T-helper 2 cell treated with Interferon-gamma antibody and Interleukin-4, amounts not matched to agents 5 μg/mL and 100 μg/mL, for 36 hours (primary cell): Measurements from ENCODE around the gene MXRA8.
"Not testable (repeated sequence)": the region's sequence is repeated elsewhere in the genome, so short reads cannot be mapped to it uniquely, and the experiment has no call there.

Source experiments
- DNase-seq: peaks from one replicate; pipeline ENCODE4 v3.0.0; 2021; ENCODE audit warnings: low spot score
- H3K27ac Mint-ChIP-seq: one replicate; pipeline ENCODE4 v1.8.0; 2021; ENCODE audit warnings: mild to moderate bottlenecking, mixed read lengths
- H3K27me3 Mint-ChIP-seq: one replicate; pipeline ENCODE4 v1.8.0; 2021; ENCODE audit warnings: low read depth, mixed read lengths
- H3K36me3 Mint-ChIP-seq: one replicate; pipeline ENCODE4 v1.8.0; 2021; ENCODE audit warnings: low read depth, mixed read lengths
- H3K4me1 Mint-ChIP-seq: one replicate; pipeline ENCODE4 v1.8.0; 2021; ENCODE audit warnings: low read depth, mixed read lengths
- H3K4me3 Mint-ChIP-seq: one replicate; pipeline ENCODE4 v1.8.0; 2022; ENCODE audit warnings: mild to moderate bottlenecking, moderate library complexity, mixed read lengths
- H3K9me3 Mint-ChIP-seq: one replicate; pipeline ENCODE4 v1.8.0; 2021; ENCODE audit warnings: mixed read lengths

Gene MXRA8

DNA sequence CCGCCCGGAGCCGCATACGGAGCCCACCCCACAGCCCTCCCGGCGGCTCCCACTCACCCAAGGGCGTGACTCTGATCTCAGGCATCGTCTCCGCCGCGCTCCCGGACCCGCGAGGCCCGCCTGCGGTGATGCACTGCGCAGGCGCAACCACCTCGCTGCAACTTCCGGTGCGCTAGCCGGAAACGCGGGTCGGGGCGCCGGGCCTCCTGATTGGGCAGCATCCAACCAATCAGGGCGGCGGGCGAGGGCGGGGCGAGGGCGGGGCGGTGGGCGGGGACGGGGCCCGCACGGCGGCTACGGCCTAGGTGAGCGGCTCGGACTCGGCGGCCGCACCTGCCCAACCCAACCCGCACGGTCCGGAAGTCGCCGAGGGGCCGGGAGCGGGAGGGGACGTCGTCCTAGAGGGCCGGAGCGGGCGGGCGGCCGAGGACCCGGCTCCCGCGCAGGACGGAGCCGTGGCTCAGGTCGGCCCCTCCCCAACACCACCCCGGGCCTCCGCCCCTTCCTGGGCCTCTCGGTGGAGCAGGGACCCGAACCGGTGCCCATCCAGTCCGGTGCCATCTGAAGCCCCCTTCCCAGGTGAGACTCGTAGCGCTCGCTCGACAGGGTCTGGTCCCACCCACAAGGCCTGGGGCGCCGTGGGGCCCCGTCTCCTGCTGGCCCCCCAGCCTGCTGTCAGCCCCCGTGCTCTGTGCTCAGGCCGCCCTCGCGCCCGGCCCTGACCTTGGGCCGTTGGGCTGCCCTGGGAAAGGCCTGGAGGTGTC lies 33.6 kb downstream of the MXRA8 start, which contains the start of the genes CPTP and INTS11:
Gene CPTP (plus strand): TSS at position 279 of the 764 bp plus-strand sequence. CDS start 2,109 bp downstream, outside the sequence.
Gene INTS11 (minus strand): TSS at position 137 of the 764 bp plus-strand sequence. CDS start 52 bp downstream, at position 85.
- H3K27ac Mint-ChIP-seq: peak within 1 kb of the TSS; percentile 90
- peak; percentile 95 for DNase-seq
- peak within 1 kb of the TSS; percentile 90 for H3K4me3 Mint-ChIP-seq
- no peaks in the 10 kb centered on the region for H3K27me3 Mint-ChIP-seq
- peaks cover under 1% of the 10 kb centered on the region for H3K9me3 Mint-ChIP-seq
- H3K4me1 Mint-ChIP-seq: peaks cover 22% of the 10 kb centered on the region
- no peaks in the 10 kb centered on the region for H3K36me3 Mint-ChIP-seq

DNA sequence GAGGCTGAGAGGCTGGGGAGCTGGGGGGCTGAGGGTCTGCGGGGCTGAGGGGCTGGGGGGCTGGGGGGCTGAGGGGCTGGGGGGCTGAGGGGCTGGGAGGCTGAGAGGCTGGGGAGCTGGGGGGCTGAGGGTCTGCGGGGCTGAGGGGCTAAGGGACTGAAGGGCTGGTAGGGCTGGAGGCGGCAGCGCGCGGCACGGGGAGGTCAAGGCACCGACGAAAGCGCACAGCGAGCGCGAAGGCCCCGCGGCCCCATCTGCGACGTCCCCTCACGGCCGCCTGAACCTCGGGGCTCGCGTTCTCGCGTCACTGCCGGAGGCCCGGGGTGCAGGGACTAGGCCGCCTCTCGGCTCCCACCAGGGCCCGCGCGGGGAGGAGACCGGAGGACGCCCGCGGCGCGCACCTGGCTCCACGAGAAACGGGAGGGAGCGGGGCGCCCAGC lies 34.3 kb downstream of the MXRA8 start:
- Mint-ChIP-seq H3K9me3 (no peaks in the 10 kb centered on the region), H3K4me3 (peak overlapping the region; percentile 74), H3K4me1 (peaks cover 22% of the 10 kb centered on the region), H3K27ac (peak overlapping the region; percentile 60), H3K36me3 (peaks cover 4% of the 10 kb centered on the region), H3K27me3 (no peaks in the 10 kb centered on the region)
- DNase-seq: no peak

- no peaks in the 10 kb centered on the region for H3K27me3 Mint-ChIP-seq
- no peak for DNase-seq
- H3K36me3 Mint-ChIP-seq: peaks cover 5% of the 10 kb centered on the region
- H3K27ac Mint-ChIP-seq: peak overlapping the region; percentile 78
- H3K4me1 Mint-ChIP-seq: peaks cover 22% of the 10 kb centered on the region
- H3K9me3 Mint-ChIP-seq: no peaks in the 10 kb centered on the region
- H3K4me3 Mint-ChIP-seq: peak overlapping the region; percentile 81
Measured at GRCh38 chr1:1322952-1323351, 35.4 kb downstream of the MXRA8 start.

DNA sequence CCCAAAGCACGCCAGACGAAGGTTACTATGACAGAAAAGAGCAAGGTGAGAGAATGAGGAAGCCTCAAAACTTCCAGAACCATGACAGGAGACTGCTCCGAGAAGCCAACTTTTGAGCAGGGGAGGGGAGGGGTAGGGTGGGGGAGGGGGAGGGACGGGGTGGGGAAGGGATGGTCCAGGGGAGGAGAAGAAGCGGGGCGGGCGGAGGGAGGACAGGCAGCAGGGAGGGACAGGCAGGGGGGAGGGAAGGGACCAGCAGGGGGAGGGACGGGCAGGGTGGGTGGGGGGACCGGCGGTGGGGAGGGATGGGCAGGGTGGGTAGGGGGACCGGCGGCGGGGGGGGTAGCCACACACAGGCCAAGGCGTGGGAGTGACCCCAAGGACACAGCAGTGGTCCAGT lies 35.9 kb downstream of the MXRA8 start:
- H3K27me3 Mint-ChIP-seq: no peaks in the 10 kb centered on the region
- no peaks in the 10 kb centered on the region for H3K9me3 Mint-ChIP-seq
- peak overlapping the region; percentile 78 for H3K27ac Mint-ChIP-seq
- H3K4me3 Mint-ChIP-seq: peak overlapping the region; percentile 72
- peaks cover 22% of the 10 kb centered on the region for H3K4me1 Mint-ChIP-seq
- peaks cover 9% of the 10 kb centered on the region for H3K36me3 Mint-ChIP-seq
- no peak for DNase-seq

DNA sequence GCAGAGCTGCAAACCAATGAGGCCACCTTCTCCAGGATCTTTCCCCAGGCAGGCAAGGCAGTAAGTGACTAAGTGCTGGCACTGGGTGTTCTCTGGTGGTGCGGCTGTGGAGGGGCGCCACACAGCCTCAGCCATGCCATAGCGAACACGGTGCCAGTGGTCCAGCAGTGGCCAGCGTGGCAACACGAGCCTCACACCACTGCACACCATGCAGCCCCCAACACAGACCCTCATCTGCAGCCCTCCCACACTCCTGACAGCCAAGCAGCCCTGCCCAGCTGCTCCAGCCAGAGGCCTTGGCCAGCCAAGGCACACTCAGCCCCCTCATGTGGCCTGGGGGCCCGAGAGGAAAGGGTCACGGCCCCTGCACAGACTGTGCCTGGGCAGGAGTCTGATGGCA lies 36.9 kb downstream of the MXRA8 start:
- no peak overlapping the region for H3K4me3 Mint-ChIP-seq
- peaks cover 11% of the 10 kb centered on the region for H3K36me3 Mint-ChIP-seq
- H3K27me3 Mint-ChIP-seq: no peaks in the 10 kb centered on the region
- no peak overlapping the region for H3K27ac Mint-ChIP-seq
- H3K9me3 Mint-ChIP-seq: no peaks in the 10 kb centered on the region
- peaks cover 22% of the 10 kb centered on the region for H3K4me1 Mint-ChIP-seq
- no peak for DNase-seq

- H3K27ac Mint-ChIP-seq: no peak overlapping the region
- no peak for DNase-seq
- no peak overlapping the region for H3K4me3 Mint-ChIP-seq
- H3K27me3 Mint-ChIP-seq: no peaks in the 10 kb centered on the region
- H3K9me3 Mint-ChIP-seq: no peaks in the 10 kb centered on the region
- H3K4me1 Mint-ChIP-seq: peaks cover 17% of the 10 kb centered on the region
- H3K36me3 Mint-ChIP-seq: peaks cover 15% of the 10 kb centered on the region
Measured at GRCh38 chr1:1320666-1321448, 37.5 kb downstream of the MXRA8 start.

DNA sequence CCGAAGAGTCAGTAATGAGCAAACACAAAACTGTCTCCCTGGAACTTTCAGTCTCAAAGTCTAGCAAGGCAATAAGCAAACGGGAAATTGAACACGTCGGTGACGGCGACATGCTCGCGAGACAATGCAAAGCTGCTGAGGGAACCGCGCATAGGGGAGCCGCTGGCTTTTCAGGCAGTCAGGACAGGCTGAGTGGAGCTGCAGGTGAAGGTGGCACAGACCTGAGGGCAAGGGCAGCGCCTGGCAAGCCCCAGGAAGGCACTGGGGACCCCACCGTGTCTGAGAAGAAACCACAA lies 38.8 kb downstream of the MXRA8 start:
- Mint-ChIP-seq H3K9me3 (no peaks in the 10 kb centered on the region), H3K4me1 (peaks cover 12% of the 10 kb centered on the region), H3K27me3 (no peaks in the 10 kb centered on the region), H3K4me3 (no peak overlapping the region), H3K27ac (no peak overlapping the region), H3K36me3 (peaks cover 18% of the 10 kb centered on the region)
- DNase-seq: no peak

DNA sequence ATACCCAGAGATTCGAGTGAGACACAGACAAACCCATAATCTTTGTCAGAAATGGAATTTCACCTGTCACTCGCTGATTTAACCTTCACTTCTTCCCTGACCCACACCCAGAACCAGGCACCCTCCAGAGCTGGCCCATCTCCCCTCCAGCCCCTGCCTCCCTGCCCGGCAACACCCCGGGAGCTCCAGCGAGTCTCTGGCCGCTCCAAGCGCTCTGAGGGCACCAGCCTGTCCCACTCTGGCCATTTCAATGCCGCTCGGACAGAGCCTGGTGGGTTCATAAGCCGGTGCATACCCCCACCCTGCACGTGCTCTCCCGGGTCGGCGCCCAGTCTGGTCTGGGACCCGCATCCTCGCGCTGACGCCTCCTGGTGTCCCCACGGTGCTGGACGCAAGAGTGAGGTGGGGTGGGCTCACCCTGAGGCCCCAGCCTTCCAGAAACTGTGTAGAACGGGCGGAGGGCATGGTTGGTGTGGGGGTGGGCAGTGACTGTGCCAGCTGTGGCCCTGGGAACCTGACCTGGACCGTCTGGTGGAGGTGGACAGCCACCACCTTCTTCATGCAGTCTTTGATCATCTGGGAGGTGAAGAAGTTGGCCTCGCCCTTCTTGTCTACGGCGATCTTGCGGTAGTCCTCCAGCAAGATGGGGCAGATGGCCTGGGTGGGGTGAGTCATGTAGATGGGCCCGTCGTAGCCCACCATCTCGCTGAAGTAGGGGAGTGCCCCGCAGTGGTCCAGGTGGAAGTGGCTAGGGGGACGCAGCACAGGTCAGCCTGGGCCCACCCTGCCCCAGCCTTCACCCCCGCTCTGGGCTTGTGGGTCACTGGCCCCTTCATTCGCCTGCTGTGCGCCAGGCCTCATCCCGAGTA lies 39.3 kb downstream of the MXRA8 start:
- no peak for DNase-seq
- Mint-ChIP-seq H3K27ac (no peak overlapping the region), H3K9me3 (no peaks in the 10 kb centered on the region), H3K4me3 (no peak overlapping the region), H3K36me3 (peaks cover 18% of the 10 kb centered on the region), H3K27me3 (no peaks in the 10 kb centered on the region), H3K4me1 (peaks cover 12% of the 10 kb centered on the region)

- H3K36me3 Mint-ChIP-seq: peaks cover 21% of the 10 kb centered on the region
- DNase-seq: no peak
- H3K4me3 Mint-ChIP-seq: no peak overlapping the region
- no peaks in the 10 kb centered on the region for H3K9me3 Mint-ChIP-seq
- no peak overlapping the region for H3K27ac Mint-ChIP-seq
- peaks cover 8% of the 10 kb centered on the region for H3K4me1 Mint-ChIP-seq
- H3K27me3 Mint-ChIP-seq: no peaks in the 10 kb centered on the region
Measured at GRCh38 chr1:1318131-1318652, 40.2 kb downstream of the MXRA8 start.

- H3K4me1 Mint-ChIP-seq: peaks cover 6% of the 10 kb centered on the region
- H3K27me3 Mint-ChIP-seq: no peaks in the 10 kb centered on the region
- no peaks in the 10 kb centered on the region for H3K9me3 Mint-ChIP-seq
- H3K4me3 Mint-ChIP-seq: no peak overlapping the region
- no peak overlapping the region for H3K27ac Mint-ChIP-seq
- DNase-seq: no peak
- peaks cover 21% of the 10 kb centered on the region for H3K36me3 Mint-ChIP-seq
Measured at GRCh38 chr1:1317420-1317819, 40.9 kb downstream of the MXRA8 start.

DNA sequence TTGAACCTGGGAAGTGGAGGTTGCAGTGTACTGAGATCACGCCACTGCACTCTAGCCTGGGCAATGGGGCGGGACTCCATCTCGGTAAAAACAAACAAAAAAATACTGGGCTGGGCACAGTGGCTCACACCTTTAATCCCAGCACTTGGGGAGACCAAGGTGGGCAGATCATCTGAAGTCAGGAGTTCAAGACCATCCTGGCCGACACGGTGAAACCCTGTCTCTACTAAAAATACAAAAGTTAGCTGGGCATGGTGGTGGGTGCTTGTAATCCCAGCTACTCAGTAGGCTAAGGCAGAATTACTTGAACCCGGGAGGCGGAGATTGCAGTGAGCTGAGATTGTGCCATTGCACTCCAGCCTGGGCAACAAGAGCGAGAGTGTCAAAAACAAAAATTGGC lies 42.2 kb downstream of the MXRA8 start:
- H3K27me3 Mint-ChIP-seq, H3K4me3 Mint-ChIP-seq, DNase-seq, H3K9me3 Mint-ChIP-seq, H3K4me1 Mint-ChIP-seq, H3K27ac Mint-ChIP-seq: not testable (repeated sequence)
- peaks cover 21% of the 10 kb centered on the region for H3K36me3 Mint-ChIP-seq

- Mint-ChIP-seq H3K27me3 (no peaks in the 10 kb centered on the region), H3K4me1 (peaks cover 2% of the 10 kb centered on the region), H3K27ac (no peak overlapping the region), H3K4me3 (no peak overlapping the region), H3K36me3 (peaks cover 21% of the 10 kb centered on the region), H3K9me3 (no peaks in the 10 kb centered on the region)
- DNase-seq: no peak
Measured at GRCh38 chr1:1315435-1315954, 42.9 kb downstream of the MXRA8 start.

DNA sequence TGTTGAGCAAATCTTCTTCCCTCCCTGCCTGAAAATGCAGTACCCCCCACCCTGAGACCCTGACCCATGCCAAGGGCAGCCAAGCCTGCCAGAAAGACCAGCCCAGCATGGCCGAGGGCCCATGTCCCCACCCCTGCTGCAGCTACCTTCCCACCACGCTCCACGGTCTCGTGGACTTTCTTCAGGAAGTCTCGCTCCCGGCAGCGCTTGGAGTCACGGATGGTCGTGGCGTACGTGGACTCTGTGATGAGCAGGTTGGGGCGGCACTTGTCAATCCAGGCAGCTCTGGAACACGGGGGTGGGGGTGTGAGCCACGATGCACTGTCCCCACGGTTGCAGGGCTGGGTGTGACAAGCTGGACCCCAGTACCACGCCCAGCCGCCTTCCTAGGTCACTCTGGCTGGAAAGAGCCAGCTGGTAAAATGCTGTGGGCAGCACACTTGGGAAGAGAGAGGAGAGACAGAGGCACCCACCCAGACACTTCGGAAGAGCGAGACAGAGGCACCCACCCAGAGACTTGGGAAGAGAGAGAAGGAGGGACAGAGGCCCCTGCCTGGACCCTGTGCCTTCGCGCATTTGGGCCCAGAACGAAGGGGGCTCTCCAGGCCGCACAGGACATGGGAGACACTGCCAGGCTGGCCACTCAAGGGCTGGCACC lies 43.5 kb downstream of the MXRA8 start:
- no peak for DNase-seq
- no peak overlapping the region for H3K27ac Mint-ChIP-seq

More for the DNA sequence above, 43.5 kb downstream of the MXRA8 start:
- Mint-ChIP-seq H3K9me3 (no peaks in the 10 kb centered on the region), H3K36me3 (peaks cover 21% of the 10 kb centered on the region), H3K27me3 (no peaks in the 10 kb centered on the region), H3K4me3 (no peak overlapping the region), H3K4me1 (peaks cover 2% of the 10 kb centered on the region)
